Cardiac fibroblast (primary cell): ENCODE data around the gene SPC24.

Experiments
- DNase-seq, 2 donors: peaks; one replicate each; pipeline versions ENCODE4 v3.0.0 to v3.0.0-alpha.2; 2010; ENCODE audit warnings: low read depth in 2 of 2
- H3K4me3 ChIP-seq, 2 donors: replicated peaks in 1 of 2; 1 replicate in 1 of 2; 2 replicates in 1 of 2; pipeline ENCODE4 v1.5.1; 2011; ENCODE audit warnings: low read depth in 2 of 2, low read length in 2 of 2, mild to moderate bottlenecking in 2 of 2, moderate library complexity in 1 of 2
- CTCF ChIP-seq: IDR thresholded peaks from one replicate; pipeline ENCODE4 v1.5.1; 2011; ENCODE audit warnings: low read depth, mild to moderate bottlenecking, low read length, inconsistent platforms

SPC24 gene

GRCh38 chr19:11172576-11172975 lies 17.0 kb upstream of the SPC24 start:
- TF ChIP-seq CTCF = no peak
- H3K4me3 ChIP-seq = no peak overlapping the region

GRCh38 chr19:11171144-11171543 lies 15.6 kb upstream of the SPC24 start:
- no peak overlapping the region for H3K4me3 ChIP-seq
- TF ChIP-seq CTCF = no peak
- no peak for DNase-seq

More at GRCh38 chr19:11172576-11172975, 17.0 kb upstream of the SPC24 start:
- DNase-seq = no peak

- H3K4me3 ChIP-seq = no peak overlapping the region
- no peak for TF ChIP-seq CTCF
These were observed 14.5 kb upstream of the SPC24 start for GRCh38 chr19:11169896-11170678.

GRCh38 chr19:11168568-11168967 lies 13.0 kb upstream of the SPC24 start:
- H3K4me3 ChIP-seq = no peak overlapping the region
- DNase-seq = peak; percentile 90 to 99
- no peak for TF ChIP-seq CTCF

More at GRCh38 chr19:11169896-11170678, 14.5 kb upstream of the SPC24 start:
- peak; percentile 78 for DNase-seq

GRCh38 chr19:11166281-11167142 lies 10.9 kb upstream of the SPC24 start:
- no peak for TF ChIP-seq CTCF
- DNase-seq = peak; percentile 28 to 80
- H3K4me3 ChIP-seq = no peak overlapping the region

- no peak for TF ChIP-seq CTCF
- H3K4me3 ChIP-seq = peak overlapping the region in 1 of 2 donors; percentile 2
- peak; percentile 49 to 65 for DNase-seq
These were observed 10.0 kb upstream of the SPC24 start for GRCh38 chr19:11165486-11166030.
